HG03025 (cell line): Measurements from ENCODE around the gene COPS2.
"Not testable (repeated sequence)": the region's sequence is repeated elsewhere in the genome, so short reads cannot be mapped to it uniquely, and the experiment has no call there.

ENCODE experiments used
- ATAC-seq: cut with Tn5 transposase; IDR thresholded peaks from one replicate; pipeline ENCODE4 v1.9.1; 2021; ENCODE audit warnings: mild to moderate bottlenecking, moderate library complexity; ENCODE audit not compliant: unreplicated experiment, low FRiP score

The COPS2 gene

GRCh38 chr15:49155110-49155833, at the start of gene COPS2:
Gene COPS2 (minus strand): TSS chr15:49155599. CDS start chr15:49155578, 21 bp downstream.
- peak; percentile 93 for ATAC-seq

- ATAC-seq, result no peak
These were observed 44.9 kb upstream of the COPS2 start for GRCh38 chr15:49200347-49200746.

GRCh38 chr15:49199666-49200065, 44.3 kb upstream of the COPS2 start:
- no peak for ATAC-seq

GRCh38 chr15:49196856-49197255, 41.5 kb upstream of the COPS2 start:
- no peak for ATAC-seq

- ATAC-seq, result no peak
These were observed 36.5 kb upstream of the COPS2 start for GRCh38 chr15:49191892-49192291.

- ATAC-seq, result no peak
These were observed 35.2 kb upstream of the COPS2 start for GRCh38 chr15:49190586-49190985.

- no peak for ATAC-seq
These were observed 34.2 kb upstream of the COPS2 start for GRCh38 chr15:49189631-49190030.

GRCh38 chr15:49188933-49189332, 33.5 kb upstream of the COPS2 start:
- ATAC-seq, result no peak

- ATAC-seq, result no peak
These were observed 32.3 kb upstream of the COPS2 start for GRCh38 chr15:49187549-49188245.

GRCh38 chr15:49185473-49185872, 30.1 kb upstream of the COPS2 start:
- no peak for ATAC-seq

- ATAC-seq, result not testable (repeated sequence)
These were observed 28.3 kb upstream of the COPS2 start for GRCh38 chr15:49183741-49184140.

- ATAC-seq, result no peak
These were observed 26.7 kb upstream of the COPS2 start for GRCh38 chr15:49182128-49182527.

- no peak for ATAC-seq
These were observed 24.2 kb upstream of the COPS2 start for GRCh38 chr15:49179433-49180190.

GRCh38 chr15:49178497-49178896, 23.1 kb upstream of the COPS2 start:
- no peak for ATAC-seq

GRCh38 chr15:49175582-49176397, 20.4 kb upstream of the COPS2 start:
- ATAC-seq, result not testable (repeated sequence)

- ATAC-seq, result no peak
These were observed 19.5 kb upstream of the COPS2 start for GRCh38 chr15:49174902-49175301.

- no peak for ATAC-seq
These were observed 16.4 kb upstream of the COPS2 start for GRCh38 chr15:49171790-49172189.

GRCh38 chr15:49169880-49170597, 14.6 kb upstream of the COPS2 start, which contains the start of gene GALK2:
Gene GALK2 (plus strand): TSS chr15:49170247. CDS start chr15:49170323, 76 bp downstream.
- peak; percentile 93 for ATAC-seq

GRCh38 chr15:49168016-49168415, 12.6 kb upstream of the COPS2 start:
- no peak for ATAC-seq

- ATAC-seq, result no peak
These were observed 9.5 kb upstream of the COPS2 start for GRCh38 chr15:49164865-49165264.
